Neural cell (in vitro differentiated cells): Measurements from ENCODE around the gene TPST2. TPM values are rescaled to one million over a fixed set of nuclear protein-coding genes. Genes with fewer than 3 reads are reported as not detected.
"Not testable (repeated sequence)": the region's sequence is repeated elsewhere in the genome, so short reads cannot be mapped to it uniquely, and the experiment has no call there.

Experiments
- H2AFZ ChIP-seq: fragments of 200-600, 300-800 bp; sonication (generic), shearing (Covaris generic); 2 replicates; pipeline ENCODE4 v1.6.0; 2014; ENCODE audit warnings: low read depth, mild to moderate bottlenecking, antibody characterized with exemption, low read length, moderate library complexity
- H3F3A ChIP-seq: fragments of 200-600 bp; shearing (Covaris generic); 2 replicates; pipeline ENCODE4 v1.6.1; 2016; ENCODE audit warnings: mild to moderate bottlenecking, moderate library complexity, mixed read lengths, antibody characterized with exemption, low read length; ENCODE audit not compliant: insufficient read depth, poor library complexity, severe bottlenecking
- H3K27ac ChIP-seq: fragments of 200-600, 300-800 bp; sonication (generic), shearing (Covaris generic); 2 replicates; pipeline ENCODE4 v1.5.1; 2014; ENCODE audit warnings: mild to moderate bottlenecking, low read length, moderate library complexity
- H3K27me3 ChIP-seq: fragments of 300-800, 200-600 bp; sonication (generic), shearing (Covaris generic); 2 replicates; pipeline ENCODE4 v1.6.0; 2014; ENCODE audit warnings: mild to moderate bottlenecking, low read depth, low read length, moderate library complexity; ENCODE audit not compliant: insufficient read depth
- H3K36me3 ChIP-seq: fragments of 300-800, 200-600 bp; sonication (generic), shearing (Covaris generic); 2 replicates; pipeline ENCODE4 v1.5.1; 2014; ENCODE audit warnings: mild to moderate bottlenecking, antibody characterized with exemption, low read length, moderate library complexity; ENCODE audit not compliant: insufficient read depth
- H3K4me2 ChIP-seq: fragments of 300-800, 200-600 bp; sonication (generic), shearing (Covaris generic); 2 replicates; pipeline ENCODE4 v1.6.0; 2014; ENCODE audit warnings: mild to moderate bottlenecking, low read length
- H3K4me3 ChIP-seq: fragments of 300-800, 200-600 bp; sonication (generic), shearing (Covaris generic); 2 replicates; pipeline ENCODE4 v1.5.1; 2014; ENCODE audit warnings: mild to moderate bottlenecking, low read length, moderate library complexity
- H3K79me2 ChIP-seq: fragments of 200-600 bp; shearing (Covaris generic); replicated peaks from 2 replicates; pipeline ENCODE4 v1.6.0; 2014; ENCODE audit warnings: mild to moderate bottlenecking, low read length, moderate library complexity; ENCODE audit not compliant: insufficient read depth
- H3K9ac ChIP-seq: fragments of 300-800, 200-600 bp; sonication (generic), shearing (Covaris generic); 2 replicates; pipeline ENCODE4 v1.6.1; 2016; ENCODE audit warnings: mild to moderate bottlenecking, low read length, mixed read lengths
- H3K9me2 ChIP-seq: fragments of 200-600 bp; shearing (Covaris generic); 2 replicates; pipeline ENCODE4 v1.6.1; 2016; ENCODE audit warnings: mild to moderate bottlenecking, low read length, mixed read lengths; ENCODE audit not compliant: insufficient read depth
- H3K9me3 ChIP-seq: fragments of 200-600, 300-800 bp; sonication (generic), shearing (Covaris generic); 2 replicates; pipeline ENCODE4 v1.6.1; 2016; ENCODE audit warnings: mild to moderate bottlenecking, mixed run types, low read length, moderate library complexity, mixed read lengths
- H4K20me1 ChIP-seq: fragments of 200-600 bp; shearing (Covaris generic); 2 replicates; pipeline ENCODE4 v1.6.1; 2016; ENCODE audit warnings: mild to moderate bottlenecking, mixed run types; ENCODE audit not compliant: insufficient read depth
- CTCF ChIP-seq: fragments of 450-650 bp; IDR thresholded peaks from 2 replicates; pipeline ENCODE4 v1.5.1; 2014; ENCODE audit warnings: antibody characterized with exemption, mild to moderate bottlenecking, moderate library complexity; ENCODE audit not compliant: poor library complexity, severe bottlenecking
- EP300 ChIP-seq: fragments of 450-650 bp; conservative IDR thresholded peaks from 2 replicates; pipeline ENCODE4 v1.6.1; 2014; ENCODE audit warnings: antibody characterized with exemption, mild to moderate bottlenecking, moderate library complexity; ENCODE audit not compliant: poor library complexity, severe bottlenecking
- EZH2 ChIP-seq: fragments of 200-600, 300-800 bp; shearing (Covaris generic), sonication (generic); IDR thresholded peaks from 2 replicates; pipeline ENCODE4 v1.6.1; 2014; ENCODE audit warnings: antibody characterized with exemption, low read length, borderline replicate concordance, mild to moderate bottlenecking; ENCODE audit not compliant: insufficient read depth, poor library complexity, severe bottlenecking
- MXI1 ChIP-seq: fragments of 450-650 bp; conservative IDR thresholded peaks from 2 replicates; pipeline ENCODE4 v1.6.1; 2014; ENCODE audit warnings: antibody characterized with exemption, mild to moderate bottlenecking; ENCODE audit not compliant: poor library complexity, severe bottlenecking
- POLR2AphosphoS5 ChIP-seq: IDR thresholded peaks from 2 replicates; pipeline ENCODE4 v1.6.1; 2012
- RAD21 ChIP-seq: fragments of 450-650 bp; conservative IDR thresholded peaks from 2 replicates; pipeline ENCODE4 v1.6.1; 2014; ENCODE audit warnings: antibody characterized with exemption, mild to moderate bottlenecking, moderate library complexity
- REST ChIP-seq: IDR thresholded peaks from 2 replicates; pipeline ENCODE4 v1.6.1; 2012; ENCODE audit warnings: borderline replicate concordance
- SMC3 ChIP-seq: fragments of 450-650 bp; conservative IDR thresholded peaks from 2 replicates; pipeline ENCODE4 v1.6.1; 2014; ENCODE audit warnings: antibody characterized with exemption, mild to moderate bottlenecking, moderate library complexity; ENCODE audit not compliant: poor library complexity
- TAF1 ChIP-seq: IDR thresholded peaks from 2 replicates; pipeline ENCODE4 v1.6.1; 2012; ENCODE audit warnings: low read depth
- polyA plus RNA-seq: library from polyadenylated mRNA; depleted of rRNA; stranded (reverse); fragments of >200 nt; gene quantifications from 2 replicates; pipeline ENCODE4 v1.2.3, GENCODE V29; 2014

Gene TPST2
- polyA plus RNA-seq, 1 donor from 2014 or later = 16.6 TPM

- no peak for TF ChIP-seq REST
- no peak for TF ChIP-seq RAD21
- no peak for TF ChIP-seq MXI1
- TF ChIP-seq TAF1 = no peak
- TF ChIP-seq POLR2AphosphoS5 = no peak
- no peak for TF ChIP-seq EP300
- no peak for TF ChIP-seq CTCF
- TF ChIP-seq EZH2 = no peak
- TF ChIP-seq SMC3 = no peak
- Histone ChIP-seq H2AFZ (no peak overlapping the region), H3K9ac (no peak overlapping the region), H3K9me2 (no peaks in the 10 kb centered on the region), H3K4me3 (no peak overlapping the region), H3K27me3 (no peaks in the 10 kb centered on the region), H3F3A (no peaks in the 10 kb centered on the region), H3K9me3 (no peaks in the 10 kb centered on the region), H3K4me2 (no peak overlapping the region), H4K20me1 (no peaks in the 10 kb centered on the region), H3K79me2 (no peaks in the 10 kb centered on the region), H3K36me3 (no peaks in the 10 kb centered on the region), H3K27ac (no peak overlapping the region)
These were observed 55.6 kb downstream of the TPST2 start for GRCh38 chr22:26534171-26534855.

DNA sequence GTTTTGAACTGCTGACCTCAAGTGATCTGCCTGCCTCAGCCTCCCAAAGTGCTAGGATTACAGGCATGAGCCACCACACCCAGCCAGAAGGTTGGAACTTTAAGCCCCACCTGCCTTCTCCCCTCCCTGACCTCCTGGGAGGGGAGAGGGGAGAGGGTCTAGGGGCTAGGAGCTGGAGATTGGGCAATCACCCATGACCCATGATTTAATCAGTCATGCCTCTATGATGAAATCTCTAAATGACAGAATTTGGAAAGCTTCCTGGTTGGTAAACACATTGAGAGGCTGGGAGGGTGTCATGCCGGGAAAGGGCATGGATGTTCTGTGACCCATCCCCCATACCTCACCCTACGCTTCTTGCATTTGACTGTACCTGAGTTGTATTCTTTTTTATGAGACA, 60.6 kb downstream of the TPST2 start:
- Histone ChIP-seq H3K4me2 (no peak overlapping the region), H3K27me3 (no peaks in the 10 kb centered on the region), H3K9me3 (no peaks in the 10 kb centered on the region), H3K4me3 (no peak overlapping the region), H2AFZ (no peak overlapping the region), H3K36me3 (no peaks in the 10 kb centered on the region), H3K9me2 (no peaks in the 10 kb centered on the region), H3K9ac (no peak overlapping the region), H3K79me2 (no peaks in the 10 kb centered on the region), H4K20me1 (no peaks in the 10 kb centered on the region), H3F3A (no peaks in the 10 kb centered on the region), H3K27ac (no peak overlapping the region)
- TF ChIP-seq RAD21 (no peak), SMC3 (no peak), POLR2AphosphoS5 (no peak)

- H3K9me2 ChIP-seq, H3K36me3 ChIP-seq, H3K9me3 ChIP-seq: not testable (repeated sequence)
These were observed 61.4 kb downstream of the TPST2 start for GRCh38 chr22:26528518-26528917.

More at GRCh38 chr22:26528518-26528917, 61.4 kb downstream of the TPST2 start:
- H3K4me3 ChIP-seq, H2AFZ ChIP-seq, H3K9ac ChIP-seq, H4K20me1 ChIP-seq, H3K79me2 ChIP-seq, H3F3A ChIP-seq, H3K27me3 ChIP-seq, H3K4me2 ChIP-seq, H3K27ac ChIP-seq: not testable (repeated sequence)
